Activated naive CD4-positive, alpha-beta T cell treated with anti-CD3 and anti-CD28 coated beads, Interleukin-2, amount 50 U/mL, for 72 hours (primary cell): ENCODE results near the gene CDKN2B-AS1. TPM values are rescaled to one million over a fixed set of nuclear protein-coding genes. Genes with fewer than 3 reads are reported as not detected.

Experiments used
- ATAC-seq, 2 donors: fragments of 150-1000 bp; cut with Tn5 transposase; 2 replicates each; pipeline ENCODE4 v1.10.0; 2021; ENCODE audit warnings: mild to moderate bottlenecking in 2 of 2, moderate library complexity in 2 of 2
- DNase-seq, 2 donors: peaks; one replicate each; pipeline ENCODE4 v3.0.0; 2021 to 2022; ENCODE audit warnings: low spot score in 2 of 2
- H3K27ac Mint-ChIP-seq, 2 donors: one replicate each; pipeline ENCODE4 v1.8.0; 2022; ENCODE audit warnings: mild to moderate bottlenecking in 2 of 2, mixed read lengths in 2 of 2
- H3K36me3 Mint-ChIP-seq, 2 donors: one replicate each; pipeline ENCODE4 v1.8.0; 2022; ENCODE audit warnings: mixed read lengths in 2 of 2
- H3K9me3 Mint-ChIP-seq, 2 donors: one replicate each; pipeline ENCODE4 v1.8.0; 2022; ENCODE audit warnings: mixed read lengths in 2 of 2
- total RNA-seq, 2 donors: library from RNA; stranded (reverse); gene quantifications; one replicate each; pipeline ENCODE4 v1.2.3, GENCODE V29; 2022

Gene CDKN2B-AS1
- total RNA-seq, 2 donors from 2014 or later, result 0.20 TPM; not detected in 1

GRCh38 chr9:22165144-22165543 lies 170.6 kb downstream of the CDKN2B-AS1 start:
- no peak overlapping the region for H3K27ac Mint-ChIP-seq
- H3K36me3 Mint-ChIP-seq, result no peaks in the 10 kb centered on the region
- H3K9me3 Mint-ChIP-seq, result no peaks in the 10 kb centered on the region
- DNase-seq (no peak), ATAC-seq (no peak)

- H3K36me3 Mint-ChIP-seq, result no peaks in the 10 kb centered on the region
- H3K9me3 Mint-ChIP-seq, result no peaks in the 10 kb centered on the region
- no peak overlapping the region for H3K27ac Mint-ChIP-seq
- DNase-seq (no peak), ATAC-seq (no peak)
Measured at GRCh38 chr9:22169243-22169642, 174.7 kb downstream of the CDKN2B-AS1 start.

GRCh38 chr9:22169727-22170503 lies 175.3 kb downstream of the CDKN2B-AS1 start:
- H3K9me3 Mint-ChIP-seq, result no peaks in the 10 kb centered on the region

More at GRCh38 chr9:22169727-22170503, 175.3 kb downstream of the CDKN2B-AS1 start:
- no peak for ATAC-seq
- Mint-ChIP-seq H3K27ac (no peak overlapping the region), H3K36me3 (no peaks in the 10 kb centered on the region)
- no peak for DNase-seq

Other genes starting within 250 kb of the CDKN2B-AS1 start
- gene MTAP, start 192.2 kb upstream of the CDKN2B-AS1 start, total RNA-seq, result 10 to 100 TPM; 50.2 to 56.8 TPM
- gene CDKN2A, start 399 bp upstream of the CDKN2B-AS1 start, total RNA-seq, result under 1 TPM; 0.43 to 0.68 TPM
- gene CDKN2B, start 14.5 kb downstream of the CDKN2B-AS1 start, total RNA-seq, result under 1 TPM; 0.09 to 0.23 TPM